Testis (tissue), 2 donors: ENCODE data around the gene CCPG1.

Experiments
- POLR2A ChIP-seq: fragments of 450-650 bp; IDR thresholded peaks from one replicate; pipeline ENCODE4 v1.6.1; 2017; ENCODE audit warnings: antibody characterized with exemption, mild to moderate bottlenecking, moderate library complexity
- TF ChIP-seq, protein P1 (sequence below), 3 experiments: fragments of 450-650 bp in 2 of 3; fragments of 200-600 bp in 1 of 3; sonication (generic) in 1 of 3; IDR thresholded peaks; one replicate each; pipeline ENCODE4 v1.5.1; 2016 to 2019; ENCODE audit warnings: antibody characterized with exemption in 3 of 3, mild to moderate bottlenecking in 2 of 3, moderate library complexity in 1 of 3

DNA sequence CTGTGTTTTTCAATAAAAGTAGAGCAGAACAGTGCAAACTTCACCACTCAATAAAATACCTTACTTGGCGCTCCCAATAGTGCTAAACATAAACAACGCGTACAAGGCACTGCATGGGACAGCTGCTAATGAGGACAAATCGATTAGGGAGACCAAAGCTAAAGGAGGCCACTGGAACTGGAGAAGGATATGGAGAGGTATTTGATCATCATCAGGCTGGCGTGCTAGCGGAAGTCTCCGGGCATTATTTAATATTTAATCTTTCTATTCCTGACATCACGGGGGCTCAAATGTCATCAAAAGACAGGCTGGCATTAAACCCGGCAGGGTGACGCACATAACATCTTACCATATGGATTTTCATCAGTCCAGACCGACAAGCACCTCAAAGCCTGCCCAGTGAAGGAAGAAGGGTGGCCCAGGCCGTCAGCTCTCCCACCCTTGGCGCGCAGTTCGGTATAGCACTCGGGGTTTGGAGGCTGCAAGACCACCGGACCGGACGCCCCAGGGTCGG lies 604 bp downstream of the CCPG1 start:
- TF ChIP-seq, protein P1, sequence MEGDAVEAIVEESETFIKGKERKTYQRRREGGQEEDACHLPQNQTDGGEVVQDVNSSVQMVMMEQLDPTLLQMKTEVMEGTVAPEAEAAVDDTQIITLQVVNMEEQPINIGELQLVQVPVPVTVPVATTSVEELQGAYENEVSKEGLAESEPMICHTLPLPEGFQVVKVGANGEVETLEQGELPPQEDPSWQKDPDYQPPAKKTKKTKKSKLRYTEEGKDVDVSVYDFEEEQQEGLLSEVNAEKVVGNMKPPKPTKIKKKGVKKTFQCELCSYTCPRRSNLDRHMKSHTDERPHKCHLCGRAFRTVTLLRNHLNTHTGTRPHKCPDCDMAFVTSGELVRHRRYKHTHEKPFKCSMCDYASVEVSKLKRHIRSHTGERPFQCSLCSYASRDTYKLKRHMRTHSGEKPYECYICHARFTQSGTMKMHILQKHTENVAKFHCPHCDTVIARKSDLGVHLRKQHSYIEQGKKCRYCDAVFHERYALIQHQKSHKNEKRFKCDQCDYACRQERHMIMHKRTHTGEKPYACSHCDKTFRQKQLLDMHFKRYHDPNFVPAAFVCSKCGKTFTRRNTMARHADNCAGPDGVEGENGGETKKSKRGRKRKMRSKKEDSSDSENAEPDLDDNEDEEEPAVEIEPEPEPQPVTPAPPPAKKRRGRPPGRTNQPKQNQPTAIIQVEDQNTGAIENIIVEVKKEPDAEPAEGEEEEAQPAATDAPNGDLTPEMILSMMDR (IDR thresholded peaks at IDR 0.05): no peak
- TF ChIP-seq POLR2A: no peak
